ENCODE measurements around the gene HES3.

The HES3 gene

GRCh38 chr1:6281511-6282402 lies 37.8 kb downstream of the HES3 start:
- no peak for DNase-seq

- no peak for DNase-seq
Observed at GRCh38 chr1:6282577-6283270, 38.7 kb downstream of the HES3 start.

GRCh38 chr1:6285336-6285735 lies 41.4 kb downstream of the HES3 start:
- DNase-seq, result no peak

- no peak for DNase-seq
Observed at GRCh38 chr1:6286266-6286665, 42.3 kb downstream of the HES3 start.

- no peak for DNase-seq
Observed at GRCh38 chr1:6287029-6287428, 43.0 kb downstream of the HES3 start.

- no peak for DNase-seq
Observed at GRCh38 chr1:6287431-6287886, 43.5 kb downstream of the HES3 start.

- no peak for DNase-seq
Observed at GRCh38 chr1:6288026-6288425, 44.0 kb downstream of the HES3 start.

GRCh38 chr1:6288665-6289064 lies 44.7 kb downstream of the HES3 start:
- no peak for DNase-seq

GRCh38 chr1:6292102-6292501 lies 48.1 kb downstream of the HES3 start:
- no peak for DNase-seq

GRCh38 chr1:6294080-6294889 lies 50.3 kb downstream of the HES3 start:
- no peak for DNase-seq

- no peak for DNase-seq
Observed at GRCh38 chr1:6294890-6295556, 51.0 kb downstream of the HES3 start.
